Transverse colon (tissue), 4 donors: ENCODE measurements around the gene AOPEP. TPM values are rescaled to one million over a fixed set of nuclear protein-coding genes. Genes with fewer than 3 reads are reported as not detected.

Experiments used
- DNase-seq: peaks from one replicate; pipeline ENCODE4 v3.0.0-alpha.2; 2019
- H3K27ac ChIP-seq, 4 donors: fragments of 200-600 bp; sonication (generic); 2 replicates each; pipeline ENCODE4 v1.5.1; 2016 to 2018; ENCODE audit warnings: inconsistent platforms in 4 of 4
- H3K27me3 ChIP-seq: fragments of 200-600 bp; sonication (generic); 2 replicates; pipeline ENCODE4 v1.5.1; 2017; ENCODE audit warnings: inconsistent platforms
- H3K36me3 ChIP-seq, 4 donors: fragments of 200-600 bp; sonication (generic); 2 replicates each; pipeline ENCODE4 v1.5.1; 2017 to 2019; ENCODE audit warnings: inconsistent platforms in 4 of 4
- H3K4me1 ChIP-seq, 4 donors: fragments of 200-600 bp; sonication (generic); 2 replicates each; pipeline ENCODE4 v1.5.1; 2017 to 2020; ENCODE audit warnings: inconsistent platforms in 4 of 4
- H3K4me3 ChIP-seq, 4 donors: fragments of 200-600 bp; sonication (generic); 1 replicate in 1 of 4; 2 replicates in 3 of 4; pipeline versions ENCODE4 v1.5.1 to v1.6.1; 2017 to 2019; ENCODE audit warnings: inconsistent platforms in 4 of 4
- H3K9me3 ChIP-seq, 2 donors: fragments of 200-600 bp; sonication (generic); 2 replicates each; pipeline ENCODE4 v1.5.1; 2017 to 2019; ENCODE audit warnings: inconsistent platforms in 2 of 2
- CTCF ChIP-seq, 5 experiments: fragments of 200-600 bp in 3 of 5; fragments of 450-650 bp in 2 of 5; sonication (generic) in 3 of 5; IDR thresholded peaks; 1 replicate in 2 of 5; 2 replicates in 3 of 5; pipeline ENCODE4 v1.5.1; 2016 to 2017; ENCODE audit warnings: antibody characterized with exemption in 5 of 5, inconsistent platforms in 3 of 5, mild to moderate bottlenecking in 2 of 5, moderate library complexity in 1 of 5
- EP300 ChIP-seq: sonication (generic); formaldehyde crosslinking; IDR thresholded peaks from one replicate; pipeline ENCODE4 v1.6.1; 2017; ENCODE audit warnings: antibody characterized with exemption, low read depth
- POLR2A ChIP-seq: fragments of 450-650 bp; IDR thresholded peaks from one replicate; pipeline ENCODE4 v1.6.1; 2016; ENCODE audit warnings: antibody characterized with exemption, mild to moderate bottlenecking, moderate library complexity
- POLR2AphosphoS5 ChIP-seq, 3 donors: sonication (generic); formaldehyde crosslinking; IDR thresholded peaks; one replicate each; pipeline ENCODE4 v1.6.1; 2016; ENCODE audit warnings: antibody characterized with exemption in 3 of 3
- WGBS, 2 donors: methylation state at CpG; one replicate each; pipeline ENCODE4 v1.1.5; 2018; ENCODE audit warnings: low coverage in 1 of 2; 5-methylcytosine and 5-hydroxymethylcytosine counted together
- in situ Hi-C, 4 donors: fragments of 200-750 bp; cut with MboI; loops; one replicate each; pipeline versions ENCODE4 v1.15.0 to v1.15.1; 2017; ENCODE audit warnings: low sequenced_read_pairs in 3 of 4, low pct_ligation_motif_present in 1 of 4, low pct_unique_long_range_greater_than_20kb in 1 of 4
- intact Hi-C: fragments of 100-400 bp; cut with DNase I; formaldehyde crosslinking; loops from one replicate; pipeline ENCODE4 v1.15.1; 2023; ENCODE audit warnings: low total_unique reads
- total RNA-seq, 4 donors: library from RNA; depleted of rRNA; stranded (reverse); fragments of >200 nt; gene quantifications; one replicate each; pipeline ENCODE4 v1.1.0, GENCODE V29; 2016

Gene AOPEP
- total RNA-seq, 4 donors from 2014 or later, result 53.0 to 129 (median 92.7) TPM

GRCh38 chr9:94782355-94783101 is 56.0 kb downstream of the AOPEP start:
- Histone ChIP-seq H3K27me3 (no peaks in the 10 kb centered on the region), H3K27ac (peak overlapping the region in 2 of 4 donors; percentile 14 to 23), H3K4me3 (no peak overlapping the region), H3K36me3 (no peaks in the 10 kb centered on the region), H3K4me1 (peaks cover 0 to 7% (median 0%) of the 10 kb centered on the region in 4 donors), H3K9me3 (no peaks in the 10 kb centered on the region)
- no peak for DNase-seq
- no peak for TF ChIP-seq POLR2A
- no peak for TF ChIP-seq POLR2AphosphoS5 (IDR thresholded peaks at IDR 0.05)
- TF ChIP-seq CTCF (IDR thresholded peaks at IDR 0.05), result no peak
- TF ChIP-seq EP300, result no peak
- in situ Hi-C loops (loop anchor here (10.0 to 25.0 kb wide), 3 partner anchors 330 to 352 kb away; no protein-coding TSS in a partner anchor), intact Hi-C loops (loop anchor here (5.0 kb wide), 1 partner anchor 345 kb away; no protein-coding TSS in a partner anchor)
- WGBS, 2 donors, result 75 to 80% methylated on average over 5 to 6 of the region's 6 CpGs

GRCh38 chr9:94783102-94783682 is 56.7 kb downstream of the AOPEP start:
- no peaks in the 10 kb centered on the region for H3K36me3 ChIP-seq
- H3K9me3 ChIP-seq, result no peaks in the 10 kb centered on the region
- peak overlapping the region in 2 of 4 donors; percentile 14 to 23 for H3K27ac ChIP-seq
- in situ Hi-C loops, result loop anchor here (10.0 to 25.0 kb wide), 3 partner anchors 329 to 352 kb away; no protein-coding TSS in a partner anchor
- no peak overlapping the region for H3K4me3 ChIP-seq
- peak; percentile 76 for DNase-seq
- intact Hi-C loops, result loop anchor here (5.0 kb wide), 1 partner anchor 344 kb away; no protein-coding TSS in a partner anchor
- H3K27me3 ChIP-seq, result no peaks in the 10 kb centered on the region
- TF ChIP-seq EP300 (no peak), CTCF (IDR thresholded peaks at IDR 0.05) (peak; percentile 59 to 76 (median 69)), POLR2AphosphoS5 (IDR thresholded peaks at IDR 0.05) (peak in 2 of 3 donors; percentile 22 to 61), POLR2A (no peak)
- peaks cover 0 to 7% (median 0%) of the 10 kb centered on the region in 4 donors for H3K4me1 ChIP-seq
- WGBS, 2 donors, result 46 to 81% methylated on average over 5 to 14 of the region's 14 CpGs

GRCh38 chr9:94783928-94784327 is 57.4 kb downstream of the AOPEP start:
- no peak for DNase-seq
- intact Hi-C loops, result loop anchor here (5.0 kb wide), 1 partner anchor 343 kb away; no protein-coding TSS in a partner anchor
- H3K36me3 ChIP-seq, result no peaks in the 10 kb centered on the region
- H3K27me3 ChIP-seq, result no peaks in the 10 kb centered on the region
- no peak for TF ChIP-seq CTCF (IDR thresholded peaks at IDR 0.05)
- no peak for TF ChIP-seq POLR2AphosphoS5 (IDR thresholded peaks at IDR 0.05)
- no peak for TF ChIP-seq POLR2A
- TF ChIP-seq EP300, result no peak
- in situ Hi-C loops, result loop anchor here (10.0 to 25.0 kb wide), 3 partner anchors 328 to 351 kb away; no protein-coding TSS in a partner anchor
- H3K9me3 ChIP-seq, result no peaks in the 10 kb centered on the region
- peaks cover 0 to 7% (median 0%) of the 10 kb centered on the region in 4 donors for H3K4me1 ChIP-seq
- WGBS, 2 donors, result 95 to 100% methylated on average over 2 of the region's 2 CpGs
- H3K27ac ChIP-seq, result peak overlapping the region in 1 of 4 donors; percentile 23
- H3K4me3 ChIP-seq, result no peak overlapping the region
